ENCODE data around the gene PLEK. TPM values are rescaled to one million over a fixed set of nuclear protein-coding genes. Genes with fewer than 3 reads are reported as not detected.

PLEK gene
- total and polyA plus RNA-seq, 2 of the 13 experiments (the other 11 are each of a cell fraction or from before 2014, with no cell fraction given), result not detected

- no peak for TF ChIP-seq ZNF232 (CRISPR knock-in tag; IDR thresholded peaks at IDR 0.05; ENCODE audit: borderline replicate concordance)
- TF ChIP-seq ZBTB40 (IDR thresholded peaks at IDR 0.05), result no peak
- TF ChIP-seq ZBTB40 (CRISPR knock-in tag; IDR thresholded peaks at IDR 0.05), result no peak
- no peak for TF ChIP-seq SIX4 (CRISPR knock-in tag; IDR thresholded peaks at IDR 0.05)
- no peak for TF ChIP-seq SMARCE1 (IDR thresholded peaks at IDR 0.05; ENCODE audit: borderline replicate concordance)
- TF ChIP-seq KLF13 (CRISPR knock-in tag; IDR thresholded peaks at IDR 0.05), result no peak
Measured at GRCh38 chr2:68384485-68385107, 19.5 kb downstream of the PLEK start (continued).

Data from HepG2 (cell line).